ENCODE data around the gene RNF126. TPM values are rescaled to one million over a fixed set of nuclear protein-coding genes. Genes with fewer than 3 reads are reported as not detected.

RNF126 gene
- total RNA-seq, 2 donors from 2014 or later, result 47.8 to 61.9 TPM

DNA sequence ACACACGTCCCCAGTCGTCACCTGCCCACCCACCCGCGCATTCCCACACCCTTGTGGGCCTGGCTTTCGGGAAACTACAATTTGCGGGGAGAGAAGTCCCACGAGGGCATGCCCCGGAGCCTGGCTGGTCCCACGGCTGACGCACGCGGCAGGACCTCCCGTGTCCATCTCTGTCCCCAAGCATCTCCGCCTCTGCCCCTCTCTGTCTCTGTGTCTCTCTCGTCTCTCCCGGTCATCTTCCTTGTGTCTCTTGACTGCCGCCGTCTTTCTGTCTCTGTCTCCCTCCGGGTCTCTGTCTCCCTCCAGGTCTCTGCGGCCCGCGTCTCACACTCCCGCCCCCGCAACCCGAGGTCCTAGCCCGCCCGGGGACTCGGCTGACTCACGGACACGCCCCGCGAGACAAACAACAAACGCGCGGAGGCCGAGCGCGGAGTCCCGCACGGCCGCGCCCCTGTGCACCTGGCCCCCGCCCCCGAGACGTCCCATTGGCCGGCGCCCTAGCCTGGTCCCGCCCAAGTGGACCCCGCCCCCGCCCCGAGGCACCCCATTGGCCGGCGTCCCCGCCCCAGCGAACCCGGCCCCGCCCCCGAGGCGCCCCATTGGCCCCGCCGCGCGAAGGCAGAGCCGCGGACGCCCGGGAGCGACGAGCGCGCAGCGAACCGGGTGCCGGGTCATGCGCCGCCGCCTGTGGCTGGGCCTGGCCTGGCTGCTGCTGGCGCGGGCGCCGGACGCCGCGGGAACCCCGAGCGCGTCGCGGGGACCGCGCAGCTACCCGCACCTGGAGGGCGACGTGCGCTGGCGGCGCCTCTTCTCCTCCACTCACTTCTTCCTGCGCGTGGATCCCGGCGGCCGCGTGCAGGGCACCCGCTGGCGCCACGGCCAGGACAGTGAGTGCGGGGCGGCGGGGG, 23.5 kb downstream of the RNF126 start, which contains the start of gene FGF22:
TSS of gene FGF22 (plus strand) at position 627 of the 908 bp plus-strand sequence. CDS start at position 674, 47 bp downstream.
- Histone ChIP-seq H3K36me3 (no peaks in the 10 kb centered on the region), H3K9me3 (no peaks in the 10 kb centered on the region), H3K4me3 (peak within 1 kb of the TSS; percentile 80), H3K27ac (peak within 1 kb of the TSS in 1 of 2 donors; percentile 34), H3K27me3 (replicated peaks; ENCODE audit: insufficient read depth) (no peaks in the 10 kb centered on the region), H3K4me1 (ENCODE audit: control insufficient read depth in 1 of 2, low read depth in 2 of 2) (peaks cover 4 to 8% of the 10 kb centered on the region in 2 donors)
- peak; percentile 74 for ATAC-seq (ENCODE audit: insufficient number of reproducible peaks, low FRiP score, low read depth)
- peak; percentile 80 for DNase-seq (ENCODE audit: low spot score)
- TF ChIP-seq, protein P1, sequence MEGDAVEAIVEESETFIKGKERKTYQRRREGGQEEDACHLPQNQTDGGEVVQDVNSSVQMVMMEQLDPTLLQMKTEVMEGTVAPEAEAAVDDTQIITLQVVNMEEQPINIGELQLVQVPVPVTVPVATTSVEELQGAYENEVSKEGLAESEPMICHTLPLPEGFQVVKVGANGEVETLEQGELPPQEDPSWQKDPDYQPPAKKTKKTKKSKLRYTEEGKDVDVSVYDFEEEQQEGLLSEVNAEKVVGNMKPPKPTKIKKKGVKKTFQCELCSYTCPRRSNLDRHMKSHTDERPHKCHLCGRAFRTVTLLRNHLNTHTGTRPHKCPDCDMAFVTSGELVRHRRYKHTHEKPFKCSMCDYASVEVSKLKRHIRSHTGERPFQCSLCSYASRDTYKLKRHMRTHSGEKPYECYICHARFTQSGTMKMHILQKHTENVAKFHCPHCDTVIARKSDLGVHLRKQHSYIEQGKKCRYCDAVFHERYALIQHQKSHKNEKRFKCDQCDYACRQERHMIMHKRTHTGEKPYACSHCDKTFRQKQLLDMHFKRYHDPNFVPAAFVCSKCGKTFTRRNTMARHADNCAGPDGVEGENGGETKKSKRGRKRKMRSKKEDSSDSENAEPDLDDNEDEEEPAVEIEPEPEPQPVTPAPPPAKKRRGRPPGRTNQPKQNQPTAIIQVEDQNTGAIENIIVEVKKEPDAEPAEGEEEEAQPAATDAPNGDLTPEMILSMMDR (IDR thresholded peaks at IDR 0.05), result no peak

DNA sequence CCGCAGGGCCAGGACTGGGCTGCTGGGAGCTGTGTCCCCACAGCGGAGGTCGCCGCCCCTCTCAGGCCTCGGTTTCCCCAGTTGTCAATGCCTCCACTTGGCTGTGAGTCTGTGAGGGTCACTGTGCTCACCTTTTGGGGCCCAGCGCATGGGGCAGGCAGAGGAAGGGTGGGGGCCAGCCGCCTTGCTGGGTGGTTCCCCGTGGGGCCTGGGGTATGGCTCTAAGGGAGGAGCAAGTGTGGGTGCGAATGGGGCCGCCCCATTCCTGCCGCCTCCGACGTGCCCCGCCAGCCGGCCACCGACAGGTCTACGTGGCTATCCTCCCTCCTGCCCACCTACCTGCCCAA, 24.1 kb downstream of the RNF126 start:
- no peak overlapping the region for H3K27ac ChIP-seq
- ATAC-seq (ENCODE audit: insufficient number of reproducible peaks, low FRiP score, low read depth), result no peak

DNA sequence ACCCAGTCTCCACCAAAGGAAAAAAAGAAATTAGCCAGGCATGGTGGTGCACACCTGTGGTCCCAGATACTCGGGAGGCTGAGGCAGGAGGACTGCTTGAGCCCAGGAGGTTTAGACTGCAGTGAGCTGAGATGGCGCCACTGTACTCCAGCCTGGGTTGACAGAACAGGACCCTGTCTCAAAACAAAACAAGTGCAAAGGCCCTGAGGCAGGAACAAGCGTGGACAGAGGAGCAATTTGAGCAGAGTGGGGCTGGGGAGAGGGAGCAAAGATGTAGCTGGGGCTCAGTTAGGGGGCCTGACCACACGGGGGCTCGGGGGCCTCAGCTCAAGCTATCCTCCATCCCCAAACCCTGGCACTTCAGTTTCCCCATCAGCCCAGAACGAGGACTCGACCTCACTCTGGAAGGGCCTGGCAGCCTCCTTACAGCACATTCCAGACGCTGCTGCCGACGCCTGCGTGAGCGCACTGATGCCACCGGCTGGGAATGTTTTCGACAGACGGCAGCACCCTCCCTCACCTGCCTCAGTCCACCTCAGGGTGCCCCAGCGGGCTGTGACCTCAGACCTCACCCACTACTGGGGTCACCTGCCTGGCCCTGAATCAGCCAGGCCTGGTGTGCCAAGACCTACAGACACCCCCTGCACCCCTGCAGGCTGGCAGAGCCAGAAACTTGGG, 27.9 kb downstream of the RNF126 start:
- ATAC-seq (ENCODE audit: insufficient number of reproducible peaks, low FRiP score, low read depth) (no peak), DNase-seq (ENCODE audit: low spot score) (no peak)
- Histone ChIP-seq H3K27ac (peak overlapping the region; percentile 1 to 10), H3K27me3 (replicated peaks; ENCODE audit: insufficient read depth) (no peaks in the 10 kb centered on the region), H3K36me3 (no peaks in the 10 kb centered on the region), H3K9me3 (no peaks in the 10 kb centered on the region), H3K4me3 (no peak overlapping the region), H3K4me1 (ENCODE audit: control insufficient read depth in 1 of 2, low read depth in 2 of 2) (peaks cover 20 to 26% of the 10 kb centered on the region in 2 donors)
- TF ChIP-seq, protein P1 (IDR thresholded peaks at IDR 0.05), result no peak

More for the DNA sequence above, 24.1 kb downstream of the RNF126 start:
- Histone ChIP-seq H3K4me3 (peak overlapping the region; percentile 80), H3K4me1 (ENCODE audit: control insufficient read depth in 1 of 2, low read depth in 2 of 2) (peaks cover 10 to 14% of the 10 kb centered on the region in 2 donors), H3K9me3 (no peaks in the 10 kb centered on the region), H3K36me3 (no peaks in the 10 kb centered on the region), H3K27me3 (replicated peaks; ENCODE audit: insufficient read depth) (no peaks in the 10 kb centered on the region)
- DNase-seq (ENCODE audit: low spot score), result no peak
- TF ChIP-seq, protein P1 (IDR thresholded peaks at IDR 0.05), result no peak

DNA sequence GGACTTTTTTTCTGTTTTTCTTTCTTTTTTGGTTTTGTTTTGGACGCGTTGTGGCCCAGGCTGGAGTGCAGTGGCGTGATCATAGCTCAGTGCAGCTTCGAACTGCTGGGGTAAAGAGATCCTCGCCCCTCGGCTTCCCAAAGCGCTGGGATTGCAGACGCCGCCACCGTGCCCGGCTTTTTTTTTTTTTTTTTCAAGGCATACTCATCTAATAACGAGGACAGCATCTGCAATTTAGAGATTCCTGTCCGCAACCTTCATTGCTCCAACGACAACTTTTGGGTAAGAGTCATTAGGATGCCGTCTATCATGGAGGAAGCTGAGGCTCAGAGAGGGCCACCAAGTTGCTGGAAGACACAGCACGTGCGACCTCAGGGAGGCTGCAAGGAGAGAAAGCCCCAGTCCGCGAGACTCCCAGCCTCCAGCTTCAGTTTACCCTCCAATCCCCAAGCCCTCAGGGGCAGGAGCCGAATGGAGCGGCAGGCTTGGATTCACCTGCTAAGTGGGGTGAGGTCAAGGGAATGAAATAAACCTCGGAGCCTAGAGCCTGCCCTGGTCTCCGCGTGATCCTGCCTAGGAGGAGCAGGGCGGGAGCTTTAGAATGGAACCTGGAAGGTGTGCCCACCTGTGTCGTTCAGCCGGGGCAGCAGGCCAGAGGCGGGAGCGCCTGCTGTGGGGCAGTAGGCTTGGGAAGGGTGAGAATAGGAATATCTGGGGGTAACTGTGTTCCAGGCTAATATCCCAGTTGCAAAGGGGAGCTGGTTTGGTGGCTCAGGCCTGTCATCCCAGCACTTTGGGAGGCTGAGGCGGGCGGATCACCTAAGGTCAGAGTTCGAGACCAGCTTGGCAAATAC, 29.0 kb downstream of the RNF126 start:
- no peaks in the 10 kb centered on the region for H3K27me3 ChIP-seq (replicated peaks; ENCODE audit: insufficient read depth)
- no peak for ATAC-seq (ENCODE audit: insufficient number of reproducible peaks, low FRiP score, low read depth)
- peak overlapping the region; percentile 79 for H3K4me3 ChIP-seq
- TF ChIP-seq, protein P1 (IDR thresholded peaks at IDR 0.05), result no peak
- no peaks in the 10 kb centered on the region for H3K9me3 ChIP-seq
- H3K36me3 ChIP-seq, result no peaks in the 10 kb centered on the region
- H3K27ac ChIP-seq, result peak overlapping the region; percentile 33 to 48
- no peak for DNase-seq (ENCODE audit: low spot score)
- H3K4me1 ChIP-seq (ENCODE audit: control insufficient read depth in 1 of 2, low read depth in 2 of 2), result peaks cover 16 to 23% of the 10 kb centered on the region in 2 donors
